GM19351 (cell line): Measurements from ENCODE around the gene EHMT1.

Source experiments
- ATAC-seq: cut with Tn5 transposase; IDR thresholded peaks from one replicate; pipeline ENCODE4 v1.9.1; 2021; ENCODE audit warnings: mild to moderate bottlenecking, moderate library complexity; ENCODE audit not compliant: unreplicated experiment

Gene EHMT1

GRCh38 chr9:137618105-137619067 is at the start of gene EHMT1:
EHMT1 (plus strand) TSS chr9:137619005; CDS start chr9:137619029, 24 bp downstream.
- ATAC-seq: peak; percentile 67

DNA sequence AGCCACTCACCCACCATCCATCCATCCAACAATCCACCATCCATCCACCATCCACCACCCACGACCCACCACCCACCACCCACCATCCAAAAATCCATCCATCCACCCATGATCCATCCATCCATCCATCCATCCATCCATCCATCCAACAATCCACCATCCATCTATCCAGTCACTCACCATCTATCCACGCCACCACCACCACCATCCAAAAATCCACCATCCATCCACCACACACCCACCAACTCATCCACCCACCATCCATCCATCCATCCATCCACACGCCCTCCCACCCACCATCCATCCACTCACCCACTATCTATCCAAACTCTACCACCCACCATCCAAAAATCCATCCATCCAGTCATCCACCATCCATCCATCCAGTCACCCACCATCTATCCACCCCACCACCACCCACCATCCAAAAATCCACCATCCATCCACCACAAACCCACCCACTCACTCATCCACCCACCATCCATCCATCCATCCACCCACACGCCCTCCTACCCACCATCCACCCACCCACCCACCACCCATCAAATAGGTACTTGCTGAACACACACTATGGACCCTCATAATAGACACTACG is 49.1 kb upstream of the EHMT1 start:
- no peak for ATAC-seq

DNA sequence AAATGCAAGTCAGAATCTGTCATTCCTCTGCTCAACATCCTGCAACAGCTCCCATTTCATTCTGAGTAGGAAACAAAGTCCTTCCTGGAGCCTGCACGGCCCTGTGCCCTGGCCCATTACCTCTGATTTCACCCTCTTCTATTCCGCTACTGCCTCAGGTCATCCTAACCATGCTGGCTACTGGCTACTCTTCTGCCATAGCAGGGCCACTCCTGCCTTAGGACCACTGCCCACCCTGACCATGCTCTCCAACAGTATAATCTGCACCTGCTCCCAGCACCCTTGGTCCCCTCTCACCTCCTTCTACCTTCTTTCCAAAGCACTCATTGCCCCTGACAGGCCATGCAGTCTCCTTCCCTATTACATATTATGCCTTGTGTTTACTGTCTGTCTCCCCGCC is 48.2 kb upstream of the EHMT1 start:
- no peak for ATAC-seq

- no peak for ATAC-seq
These were observed 44.6 kb upstream of the EHMT1 start for GRCh38 chr9:137574192-137574591.

DNA sequence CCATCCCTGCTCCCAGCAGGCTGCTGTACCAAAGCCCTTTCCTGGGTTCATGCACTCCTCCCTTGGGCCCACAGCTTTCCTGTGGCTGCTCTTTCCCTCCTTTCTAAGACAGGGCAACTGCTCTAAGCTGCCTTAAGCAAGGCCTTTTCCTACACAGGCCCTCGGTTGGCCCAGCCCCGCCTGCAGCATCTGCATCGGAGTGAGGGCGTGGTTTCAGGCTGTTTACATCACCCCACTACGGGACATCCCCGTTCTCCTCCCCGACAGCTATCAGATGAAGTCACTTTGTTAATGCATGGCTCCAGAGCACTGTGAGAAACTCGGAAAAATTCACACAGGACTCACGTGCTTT is 43.5 kb upstream of the EHMT1 start:
- no peak for ATAC-seq

- ATAC-seq: no peak
These were observed 42.9 kb upstream of the EHMT1 start for GRCh38 chr9:137575716-137576411.

- ATAC-seq: peak; percentile 93
These were observed 40.1 kb upstream of the EHMT1 start, which contains the start of gene DPH7 for GRCh38 chr9:137578518-137579258. DPH7 (minus strand) TSS chr9:137578925; CDS start chr9:137578777, 148 bp downstream.

DNA sequence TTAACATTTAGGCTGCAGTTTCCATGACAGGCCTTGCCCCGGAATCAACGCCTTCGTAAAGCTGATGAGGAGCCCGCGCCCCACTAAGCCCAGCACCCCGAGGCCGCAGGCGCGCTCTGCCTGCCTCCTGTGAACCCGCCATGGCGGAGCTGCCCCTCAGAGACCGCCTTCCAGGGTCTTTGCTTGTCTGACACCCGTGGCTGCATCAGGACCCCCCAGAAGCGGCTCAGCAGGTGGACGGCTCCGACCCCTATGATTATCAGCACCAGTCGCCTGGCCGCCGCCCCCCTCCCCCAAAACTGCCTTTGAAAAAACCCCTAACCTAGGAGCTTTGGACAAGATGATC is 39.6 kb upstream of the EHMT1 start:
- no peak for ATAC-seq

DNA sequence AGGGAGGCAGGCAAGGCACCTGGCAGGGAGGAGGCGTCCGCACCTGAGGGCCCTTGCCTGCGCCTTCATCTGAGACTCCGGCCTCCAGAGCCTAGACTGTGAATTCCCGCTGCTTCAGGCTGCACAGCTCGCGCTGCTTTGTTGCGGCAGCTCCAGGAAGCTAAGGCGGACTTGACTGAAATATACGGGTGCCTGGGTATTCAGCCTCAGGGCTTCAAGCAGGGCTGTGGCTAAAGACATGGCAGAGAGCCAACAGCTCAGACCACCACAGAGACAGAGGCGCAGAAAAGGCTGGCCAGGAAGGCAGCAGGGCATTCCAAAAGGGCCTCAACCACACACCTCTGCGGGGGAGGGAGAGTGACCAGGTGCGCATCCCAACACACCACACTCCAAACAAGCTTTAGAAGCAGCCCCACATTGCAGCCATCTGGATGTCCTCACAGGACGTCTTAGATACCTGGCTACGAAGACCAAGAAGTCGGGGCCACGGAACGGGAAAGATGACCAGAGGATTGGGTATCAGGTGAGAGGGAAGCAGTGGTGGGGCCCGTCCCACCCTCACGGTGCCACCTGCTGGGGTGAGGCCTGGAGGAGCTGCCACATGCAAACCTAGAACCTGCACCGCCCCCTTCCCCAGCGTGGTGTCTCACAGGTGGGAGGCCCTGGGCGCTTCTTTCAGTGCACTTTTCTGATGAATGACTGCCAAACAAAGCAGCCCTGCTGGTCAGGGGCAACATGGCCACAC is 38.4 kb upstream of the EHMT1 start:
- no peak for ATAC-seq

GRCh38 chr9:137580954-137581322 is 37.9 kb upstream of the EHMT1 start:
- ATAC-seq: no peak

DNA sequence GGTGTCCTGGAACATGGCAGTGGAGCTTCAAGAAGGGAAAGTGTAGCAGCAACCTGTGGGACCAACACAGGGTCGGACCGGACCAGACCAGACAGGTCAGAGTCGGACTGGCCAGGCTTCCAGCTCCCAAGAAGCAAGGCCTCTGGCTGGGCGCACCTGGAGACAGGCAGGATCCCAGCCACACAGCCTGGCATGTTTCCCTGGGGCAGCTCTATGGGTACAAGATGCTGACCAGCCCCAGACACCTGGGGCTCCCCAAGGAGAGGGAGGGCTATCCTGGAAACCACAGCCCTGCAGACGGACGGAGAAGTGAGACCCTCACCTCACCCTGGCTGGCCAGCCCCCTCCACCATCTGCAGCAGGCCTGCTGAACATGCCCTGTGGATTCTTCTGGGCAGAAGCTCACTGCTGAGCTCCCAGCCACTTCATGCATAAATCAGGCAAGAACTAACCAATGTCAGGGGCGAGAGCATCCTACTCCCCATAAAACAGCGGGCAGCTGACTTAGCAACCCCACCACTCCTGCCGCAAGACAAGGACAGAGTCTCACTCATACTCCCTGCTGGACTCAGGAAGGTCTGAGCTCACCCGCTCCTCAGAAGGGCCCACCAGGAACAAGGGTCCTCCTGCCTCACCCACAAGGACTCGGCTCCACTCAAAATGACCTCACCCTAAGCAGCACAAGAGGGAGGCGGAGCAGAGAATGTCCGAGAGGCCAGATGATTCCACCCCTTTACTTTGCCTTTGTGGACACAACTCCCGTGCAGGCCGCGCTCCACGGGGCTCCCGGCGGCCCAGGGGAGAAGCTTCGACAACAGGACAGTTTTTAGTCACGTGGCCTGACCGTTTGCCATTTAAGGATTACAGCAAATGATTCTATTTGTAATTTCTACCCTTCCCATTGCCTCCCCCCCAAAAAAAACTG is 37.2 kb upstream of the EHMT1 start:
- ATAC-seq: no peak

- ATAC-seq: no peak
These were observed 36.4 kb upstream of the EHMT1 start for GRCh38 chr9:137582286-137582860.

DNA sequence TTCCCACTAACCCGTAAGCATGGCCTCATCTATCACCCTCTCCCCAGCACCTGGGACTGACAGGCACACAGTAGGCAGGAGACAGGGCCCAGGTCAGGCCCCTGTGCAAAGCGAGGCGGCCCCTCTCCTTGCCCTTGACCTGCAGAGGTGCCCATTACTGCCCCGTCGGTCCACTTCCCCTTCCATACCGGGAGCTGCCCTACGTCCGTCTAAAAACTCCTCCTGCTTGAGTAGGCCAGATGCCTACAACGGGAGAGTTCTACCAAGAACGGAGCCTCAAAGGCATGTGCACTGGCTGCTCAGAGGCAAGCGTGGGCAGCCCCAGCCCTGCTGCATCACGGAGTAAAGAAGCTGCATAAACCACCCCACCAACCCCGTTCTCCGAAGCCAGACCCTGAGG is 35.5 kb upstream of the EHMT1 start:
- ATAC-seq: no peak

- ATAC-seq: no peak
These were observed 34.8 kb upstream of the EHMT1 start for GRCh38 chr9:137583957-137584356.

DNA sequence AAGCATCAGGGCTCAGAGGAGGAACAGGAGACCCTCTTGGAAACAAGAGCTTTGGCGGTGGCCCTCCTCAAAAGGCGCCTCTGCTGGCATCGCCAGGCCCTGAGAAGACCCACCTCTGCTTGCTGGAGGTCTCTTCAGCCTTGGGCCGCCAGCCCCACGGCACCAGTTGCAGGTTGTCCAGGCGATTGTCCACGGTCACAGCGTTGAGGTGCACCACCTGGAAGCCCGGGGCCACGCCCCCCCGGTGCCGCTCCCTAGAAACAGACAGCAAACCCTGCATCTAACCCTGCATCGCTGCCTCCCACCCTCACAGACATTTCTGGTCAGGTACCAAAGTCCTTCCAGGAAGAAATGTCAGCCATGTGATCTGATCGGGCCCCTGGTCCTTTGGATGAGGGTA is 32.0 kb upstream of the EHMT1 start:
- no peak for ATAC-seq

- no peak for ATAC-seq
These were observed 30.5 kb upstream of the EHMT1 start for GRCh38 chr9:137588311-137588710.

GRCh38 chr9:137588891-137589290 is 29.9 kb upstream of the EHMT1 start:
- no peak for ATAC-seq

- peak; percentile 16 for ATAC-seq
These were observed 29.2 kb upstream of the EHMT1 start for GRCh38 chr9:137589441-137590122.

DNA sequence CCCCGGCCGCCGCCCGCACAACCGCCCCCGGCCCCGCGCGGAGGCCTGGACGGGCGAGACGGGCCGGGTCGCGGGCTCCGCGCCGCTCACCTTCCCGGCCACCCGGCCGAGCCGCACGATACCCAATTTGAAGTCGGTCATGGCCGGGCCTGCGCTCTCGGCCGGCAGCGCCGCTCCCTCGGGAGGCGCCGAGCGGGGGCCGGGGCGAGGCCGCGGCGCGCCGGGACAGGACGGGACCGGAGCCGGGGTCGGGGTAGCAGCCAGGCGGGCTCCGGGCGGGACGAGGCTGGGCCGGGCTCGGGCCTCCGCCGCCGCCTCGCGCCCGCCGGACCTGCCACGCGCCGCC is 28.7 kb upstream of the EHMT1 start:
- peak; percentile 28 for ATAC-seq
